Kidney (tissue), 14 donors: ENCODE results near the gene CD226. TPM values are rescaled to one million over a fixed set of nuclear protein-coding genes. Genes with fewer than 3 reads are reported as not detected.
"Not testable (repeated sequence)": the region's sequence is repeated elsewhere in the genome, so short reads cannot be mapped to it uniquely, and the experiment has no call there.

Source experiments
- DNase-seq, 5 donors: peaks; one replicate each; pipeline ENCODE4 v3.0.0-alpha.2; 2013 to 2020
- FAIRE-seq: peaks from 2 replicates; lab custom pipeline; 2012; peaks lifted over from hg19 to GRCh38; lab: Jason Lieb, UNC
- H3K27ac ChIP-seq, 2 donors: one replicate each; pipeline ENCODE4 v1.7.0; 2013; ENCODE audit warnings: low read depth in 2 of 2, low read length in 2 of 2, inconsistent platforms in 1 of 2
- H3K27me3 ChIP-seq: one replicate; pipeline ENCODE4 v1.7.1; 2013; ENCODE audit warnings: low read length, inconsistent platforms; ENCODE audit not compliant: control insufficient read depth, insufficient read depth
- H3K36me3 ChIP-seq, 3 donors: one replicate each; pipeline versions ENCODE4 v1.7.0 to v1.7.1; 2013; ENCODE audit warnings: low read length in 3 of 3, control low read depth in 1 of 3, inconsistent platforms in 1 of 3; ENCODE audit not compliant: insufficient read depth in 3 of 3, control insufficient read depth in 2 of 3
- H3K4me1 ChIP-seq, 3 donors: one replicate each; pipeline versions ENCODE4 v1.7.0 to v1.7.1; 2013; ENCODE audit warnings: low read length in 3 of 3, inconsistent platforms in 1 of 3, low read depth in 1 of 3; ENCODE audit not compliant: control insufficient read depth in 2 of 3, insufficient read depth in 2 of 3
- H3K4me3 ChIP-seq, 3 donors: one replicate each; pipeline versions ENCODE4 v1.7.0 to v1.8.1; 2013; ENCODE audit warnings: low read length in 3 of 3, control low read depth in 1 of 3, inconsistent platforms in 1 of 3
- H3K9ac ChIP-seq, 3 donors: one replicate each; pipeline versions ENCODE4 v1.7.0 to v1.7.1; 2013; ENCODE audit warnings: low read length in 3 of 3, control low read depth in 1 of 3, inconsistent platforms in 1 of 3
- H3K9me3 ChIP-seq, 3 donors: one replicate each; pipeline versions ENCODE4 v1.7.0 to v1.7.1; 2013; ENCODE audit warnings: low read length in 3 of 3, control low read depth in 1 of 3, inconsistent platforms in 1 of 3; ENCODE audit not compliant: control insufficient read depth in 2 of 3, insufficient read depth in 1 of 3
- intact Hi-C: fragments of 100-400 bp; cut with DNase I; formaldehyde crosslinking; loops from one replicate; pipeline ENCODE4 v1.11.1; 2022
- polyA plus RNA-seq: library from polyadenylated mRNA; stranded (reverse); fragments of 350-450 nt; fragmentation: Illumina TruSeq; extraction: RNeasy Lipid Tissue Mini Kit (QIAGEN cat#74804); gene quantifications from one replicate; pipeline ENCODE4 v1.2.3, GENCODE V29; 2014; ENCODE audit warnings: low read depth, low replicate concordance; ENCODE audit not compliant: insufficient read depth
- total RNA-seq: library from RNA; stranded (reverse); fragmentation: NEBNext Ultra II Directional; extraction: Animal tissue kit (Norgen Biotek cat#: 25700); gene quantifications from one replicate; pipeline ENCODE4 v1.2.1, GENCODE V29; 2021
- TF ChIP-seq, protein P1 (sequence below): IDR thresholded peaks from 3 replicates; pipeline ENCODE4 v1.5.1; 2012; ENCODE audit warnings: mild to moderate bottlenecking, moderate library complexity, borderline replicate concordance; ENCODE audit not compliant: insufficient read depth; ENCODE audit errors: extremely low read depth
- donor health status: control.
- donor health status: control.
- donor health status: control.
- donor health status: control.
- donor health status: control.
- donor health status: DM: yes; HTN: yes; CAD: no.
- donor health status: Normal renal cell carcinoma (clear cell type).

The CD226 gene
- total and polyA plus RNA-seq, 2 donors from 2014 or later: 0.28 to 5.0 TPM

DNA sequence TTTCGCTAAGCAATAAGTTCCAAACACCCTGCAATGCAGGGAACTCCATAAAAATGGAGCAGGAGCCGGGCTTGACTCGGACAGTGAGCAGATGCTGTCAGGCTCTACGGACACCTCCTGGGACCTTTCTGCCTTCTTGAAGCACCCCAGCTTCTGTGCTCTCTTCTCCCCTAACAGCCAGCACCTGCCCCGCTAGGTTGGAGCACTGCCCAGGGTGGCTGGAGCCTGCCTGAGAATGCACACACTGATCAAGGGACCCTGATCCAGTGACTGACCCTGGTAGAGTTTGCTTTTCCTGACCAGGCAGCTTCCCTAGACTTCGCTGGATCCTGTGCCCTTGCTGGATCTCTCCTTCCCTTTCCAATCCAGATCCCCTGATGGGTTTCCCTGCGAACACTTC, 40.9 kb downstream of the CD226 start:
- DNase-seq: no peak
- no peak for FAIRE-seq
- H3K36me3 ChIP-seq: no peaks in the 10 kb centered on the region
- H3K9me3 ChIP-seq: no peaks in the 10 kb centered on the region
- H3K27ac ChIP-seq: no peak overlapping the region
- no peak overlapping the region for H3K9ac ChIP-seq
- no peak overlapping the region for H3K4me3 ChIP-seq
- no peaks in the 10 kb centered on the region for H3K27me3 ChIP-seq
- H3K4me1 ChIP-seq: no peaks in the 10 kb centered on the region
- TF ChIP-seq, protein P1, sequence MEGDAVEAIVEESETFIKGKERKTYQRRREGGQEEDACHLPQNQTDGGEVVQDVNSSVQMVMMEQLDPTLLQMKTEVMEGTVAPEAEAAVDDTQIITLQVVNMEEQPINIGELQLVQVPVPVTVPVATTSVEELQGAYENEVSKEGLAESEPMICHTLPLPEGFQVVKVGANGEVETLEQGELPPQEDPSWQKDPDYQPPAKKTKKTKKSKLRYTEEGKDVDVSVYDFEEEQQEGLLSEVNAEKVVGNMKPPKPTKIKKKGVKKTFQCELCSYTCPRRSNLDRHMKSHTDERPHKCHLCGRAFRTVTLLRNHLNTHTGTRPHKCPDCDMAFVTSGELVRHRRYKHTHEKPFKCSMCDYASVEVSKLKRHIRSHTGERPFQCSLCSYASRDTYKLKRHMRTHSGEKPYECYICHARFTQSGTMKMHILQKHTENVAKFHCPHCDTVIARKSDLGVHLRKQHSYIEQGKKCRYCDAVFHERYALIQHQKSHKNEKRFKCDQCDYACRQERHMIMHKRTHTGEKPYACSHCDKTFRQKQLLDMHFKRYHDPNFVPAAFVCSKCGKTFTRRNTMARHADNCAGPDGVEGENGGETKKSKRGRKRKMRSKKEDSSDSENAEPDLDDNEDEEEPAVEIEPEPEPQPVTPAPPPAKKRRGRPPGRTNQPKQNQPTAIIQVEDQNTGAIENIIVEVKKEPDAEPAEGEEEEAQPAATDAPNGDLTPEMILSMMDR: no peak
- intact Hi-C loops: no loop called here

DNA sequence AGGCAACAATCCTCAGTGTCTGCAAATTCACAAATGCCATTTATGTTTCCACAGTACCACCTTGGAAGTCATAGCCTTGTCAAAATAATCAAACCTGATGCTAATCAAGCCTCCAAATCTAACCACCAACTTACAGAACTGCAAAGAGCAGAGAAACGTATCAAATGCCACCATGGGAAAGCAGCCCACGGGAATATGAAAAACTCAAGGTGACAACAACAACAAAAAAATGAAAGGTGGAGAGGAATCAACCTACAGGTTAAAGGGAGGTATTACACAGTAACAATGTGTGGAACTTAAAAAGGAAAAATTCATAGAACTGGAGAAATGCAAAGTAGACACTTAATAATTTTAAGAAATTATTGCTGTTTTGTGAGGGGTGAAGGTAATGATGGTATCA, 46.7 kb downstream of the CD226 start:
- Histone ChIP-seq H3K36me3 (no peaks in the 10 kb centered on the region), H3K27ac (no peak overlapping the region), H3K9ac (no peak overlapping the region), H3K4me3 (no peak overlapping the region), H3K27me3 (no peaks in the 10 kb centered on the region), H3K4me1 (no peaks in the 10 kb centered on the region), H3K9me3 (no peaks in the 10 kb centered on the region)
- FAIRE-seq (no peak), DNase-seq (no peak)
- intact Hi-C loops: no loop called here
- TF ChIP-seq, protein P1: no peak

DNA sequence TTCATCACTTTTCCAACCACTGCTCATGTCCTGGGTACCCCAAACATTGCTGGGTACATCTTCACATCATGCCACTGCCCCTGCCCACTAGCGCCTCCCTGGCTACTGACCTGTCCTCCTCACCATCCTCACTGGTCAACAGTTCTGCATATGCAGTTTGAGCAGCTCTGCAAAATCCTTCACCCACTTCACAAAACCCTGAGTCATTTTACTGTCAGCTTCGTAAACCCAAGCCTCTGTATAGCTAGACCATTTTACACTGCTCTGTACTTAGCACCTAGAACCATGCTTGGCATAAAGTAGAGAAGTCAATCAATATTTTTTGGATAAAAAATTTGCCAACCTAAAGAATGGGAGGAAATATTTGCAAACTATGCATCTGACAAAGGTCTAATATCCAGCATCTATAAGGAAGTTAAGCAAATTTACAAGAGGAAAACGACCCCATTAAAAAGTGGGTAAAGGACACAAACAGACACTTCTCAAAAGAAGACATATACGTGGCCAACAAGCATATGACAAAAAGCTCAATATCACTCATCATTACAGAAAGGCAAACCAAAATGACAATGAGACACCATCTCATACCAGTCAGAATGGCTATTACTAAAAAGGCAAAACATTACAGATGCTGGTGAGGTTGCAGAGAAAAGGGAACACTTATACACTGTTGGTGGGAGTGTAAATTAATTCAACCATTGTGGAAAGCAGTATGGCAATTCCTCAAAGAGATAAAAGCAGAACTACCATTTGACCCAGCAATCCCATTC, 48.3 kb downstream of the CD226 start:
- H3K27ac ChIP-seq, H3K9ac ChIP-seq, H3K36me3 ChIP-seq, DNase-seq, H3K4me1 ChIP-seq, intact Hi-C loops, H3K4me3 ChIP-seq, FAIRE-seq, H3K9me3 ChIP-seq, H3K27me3 ChIP-seq: not testable (repeated sequence)

DNA sequence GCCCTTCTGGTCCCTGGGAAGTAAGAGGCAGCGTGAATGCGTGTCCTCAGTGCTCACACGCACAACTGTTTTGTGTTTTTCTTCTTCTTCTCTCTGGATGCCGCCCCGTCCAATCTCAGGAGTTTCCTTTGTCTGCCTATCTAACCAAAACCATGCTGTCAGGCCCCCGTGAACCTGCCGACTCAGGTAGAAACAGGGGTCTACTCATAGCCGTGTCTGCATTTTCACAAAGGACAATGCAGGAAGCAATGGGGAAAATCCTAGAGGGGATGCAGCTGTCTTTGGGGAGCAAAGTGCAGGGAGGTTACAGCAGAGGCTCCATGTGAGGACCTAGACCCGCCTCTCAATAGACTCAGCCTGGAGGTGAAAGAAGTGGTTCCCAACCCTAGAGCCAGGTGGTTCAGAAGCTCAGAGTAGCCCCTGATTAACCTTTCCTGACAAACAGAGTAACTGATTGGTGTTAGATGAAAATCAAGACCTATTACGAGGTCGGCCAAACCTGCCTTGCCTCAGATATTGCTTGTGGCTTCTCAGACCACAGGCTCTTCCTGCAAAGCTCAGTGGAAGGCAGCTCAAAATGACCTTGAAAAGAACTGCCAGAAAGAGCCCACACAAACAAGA, 49.3 kb downstream of the CD226 start:
- H3K27me3 ChIP-seq: no peaks in the 10 kb centered on the region
- no peak overlapping the region for H3K9ac ChIP-seq
- intact Hi-C loops: no loop called here
- no peak overlapping the region for H3K27ac ChIP-seq
- H3K4me1 ChIP-seq: no peaks in the 10 kb centered on the region
- no peak for FAIRE-seq
- no peaks in the 10 kb centered on the region for H3K36me3 ChIP-seq
- TF ChIP-seq, protein P1: no peak
- no peak for DNase-seq
- no peak overlapping the region for H3K4me3 ChIP-seq
- H3K9me3 ChIP-seq: no peaks in the 10 kb centered on the region
